Gastroesophageal sphincter (tissue), 4 donors: ENCODE results near the gene SMURF1. TPM values are rescaled to one million over a fixed set of nuclear protein-coding genes. Genes with fewer than 3 reads are reported as not detected.

Experiments
- ATAC-seq: fragments of 150-250 bp; one replicate; pipeline ENCODE4 v1.9.1; 2016; ENCODE audit warnings: mild to moderate bottlenecking, moderate library complexity
- H3K27ac ChIP-seq, 4 donors: fragments of 200-600 bp; sonication (generic) in 3 of 4; 1 replicate in 3 of 4; 2 replicates in 1 of 4; pipeline ENCODE4 v1.5.1; 2016 to 2019
- H3K27me3 ChIP-seq: fragments of 200-600 bp; sonication (generic); one replicate; pipeline ENCODE4 v1.5.1; 2019
- H3K36me3 ChIP-seq, 2 donors: fragments of 200-600 bp; sonication (generic); one replicate each; pipeline ENCODE4 v1.5.1; 2019; ENCODE audit warnings: control low read depth in 1 of 2
- H3K4me1 ChIP-seq, 3 donors: fragments of 200-600 bp; sonication (generic); 1 replicate in 2 of 3; 2 replicates in 1 of 3; pipeline ENCODE4 v1.5.1; 2016 to 2019; ENCODE audit warnings: control low read depth in 2 of 3
- H3K4me3 ChIP-seq, 2 donors: fragments of 200-600 bp; sonication (generic); one replicate each; pipeline ENCODE4 v1.5.1; 2019; ENCODE audit warnings: mild to moderate bottlenecking in 1 of 2, moderate library complexity in 1 of 2
- H3K9me3 ChIP-seq, 3 donors: fragments of 200-600 bp; sonication (generic); one replicate each; pipeline ENCODE4 v1.5.1; 2017 to 2019; ENCODE audit warnings: control low read depth in 2 of 3
- EP300 ChIP-seq: sonication (generic); formaldehyde crosslinking; IDR thresholded peaks from one replicate; pipeline ENCODE4 v1.6.1; 2017; ENCODE audit warnings: antibody characterized with exemption, mild to moderate bottlenecking
- POLR2A ChIP-seq, 2 donors: fragments of 450-650 bp; IDR thresholded peaks; one replicate each; pipeline ENCODE4 v1.6.1; 2017; ENCODE audit warnings: antibody characterized with exemption in 2 of 2, mild to moderate bottlenecking in 2 of 2, moderate library complexity in 1 of 2
- POLR2AphosphoS5 ChIP-seq: sonication (generic); formaldehyde crosslinking; IDR thresholded peaks from one replicate; pipeline ENCODE4 v1.6.1; 2017; ENCODE audit warnings: antibody characterized with exemption
- WGBS, 2 donors: methylation state at CpG; one replicate each; pipeline ENCODE4 v1.1.5; 2018; ENCODE audit warnings: low coverage in 1 of 2; 5-methylcytosine and 5-hydroxymethylcytosine counted together
- total RNA-seq, 4 donors: library from RNA; depleted of rRNA; stranded (reverse); fragments of >200 nt; gene quantifications; one replicate each; pipeline ENCODE4 v1.1.0, GENCODE V29; 2016
- TF ChIP-seq, protein P1 (sequence below), 4 experiments: fragments of 200-600 bp in 2 of 4; fragments of 450-650 bp in 2 of 4; sonication (generic) in 1 of 4; IDR thresholded peaks; one replicate each; pipeline ENCODE4 v1.5.1; 2017 to 2019; ENCODE audit warnings: antibody characterized with exemption in 4 of 4, mild to moderate bottlenecking in 2 of 4, moderate library complexity in 2 of 4

SMURF1 gene
- total RNA-seq, 4 donors from 2014 or later: 20.1 to 26.2 (median 21.9) TPM

DNA sequence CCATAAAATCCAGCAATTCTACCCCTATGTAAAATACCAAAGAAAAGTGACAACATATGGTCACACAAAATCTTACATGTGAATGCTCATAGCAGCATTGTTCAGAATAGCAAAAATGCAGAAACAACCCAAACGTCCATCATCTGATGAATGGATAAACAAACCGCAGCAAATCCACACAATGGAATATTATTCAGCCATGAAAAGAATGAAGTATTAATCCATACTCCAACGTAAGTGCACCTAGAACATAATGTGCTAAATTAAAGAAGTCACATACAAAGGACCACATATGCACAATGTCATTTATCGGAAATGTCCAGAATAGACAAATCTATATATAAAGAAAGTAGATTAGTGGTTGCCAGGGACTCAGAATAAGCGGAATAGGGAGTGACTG lies 57.4 kb downstream of the SMURF1 start:
- H3K4me1 ChIP-seq: peaks cover 0 to 43% (median 0%) of the 10 kb centered on the region in 3 donors
- ATAC-seq: no peak

DNA sequence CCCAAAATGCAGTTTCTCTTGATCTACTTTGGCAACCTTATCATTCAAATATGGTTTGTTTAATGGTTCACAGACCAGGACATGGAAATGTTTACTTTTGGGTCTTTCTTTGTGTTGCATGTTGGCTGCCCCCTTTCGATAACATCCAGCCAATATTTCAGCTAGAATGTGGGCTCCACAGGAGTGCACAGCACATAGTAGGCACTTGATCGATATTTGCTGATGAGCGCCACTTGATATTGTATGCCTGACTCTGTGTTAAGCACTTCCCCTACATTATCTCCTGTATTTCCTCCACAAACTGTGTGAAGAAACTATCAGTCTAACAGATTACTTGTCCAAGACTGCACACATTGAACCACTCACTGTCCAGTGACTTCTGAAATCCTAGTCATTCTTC lies 60.2 kb downstream of the SMURF1 start:
- TF ChIP-seq POLR2AphosphoS5 (no peak), EP300 (no peak), POLR2A (IDR thresholded peaks at IDR 0.05) (no peak)
- TF ChIP-seq, protein P1, sequence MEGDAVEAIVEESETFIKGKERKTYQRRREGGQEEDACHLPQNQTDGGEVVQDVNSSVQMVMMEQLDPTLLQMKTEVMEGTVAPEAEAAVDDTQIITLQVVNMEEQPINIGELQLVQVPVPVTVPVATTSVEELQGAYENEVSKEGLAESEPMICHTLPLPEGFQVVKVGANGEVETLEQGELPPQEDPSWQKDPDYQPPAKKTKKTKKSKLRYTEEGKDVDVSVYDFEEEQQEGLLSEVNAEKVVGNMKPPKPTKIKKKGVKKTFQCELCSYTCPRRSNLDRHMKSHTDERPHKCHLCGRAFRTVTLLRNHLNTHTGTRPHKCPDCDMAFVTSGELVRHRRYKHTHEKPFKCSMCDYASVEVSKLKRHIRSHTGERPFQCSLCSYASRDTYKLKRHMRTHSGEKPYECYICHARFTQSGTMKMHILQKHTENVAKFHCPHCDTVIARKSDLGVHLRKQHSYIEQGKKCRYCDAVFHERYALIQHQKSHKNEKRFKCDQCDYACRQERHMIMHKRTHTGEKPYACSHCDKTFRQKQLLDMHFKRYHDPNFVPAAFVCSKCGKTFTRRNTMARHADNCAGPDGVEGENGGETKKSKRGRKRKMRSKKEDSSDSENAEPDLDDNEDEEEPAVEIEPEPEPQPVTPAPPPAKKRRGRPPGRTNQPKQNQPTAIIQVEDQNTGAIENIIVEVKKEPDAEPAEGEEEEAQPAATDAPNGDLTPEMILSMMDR (IDR thresholded peaks at IDR 0.05): no peak
- Histone ChIP-seq H3K9me3 (no peaks in the 10 kb centered on the region), H3K4me1 (peaks cover 0 to 52% (median 4%) of the 10 kb centered on the region in 3 donors), H3K4me3 (no peak overlapping the region), H3K27ac (no peak overlapping the region), H3K36me3 (no peaks in the 10 kb centered on the region), H3K27me3 (no peaks in the 10 kb centered on the region)
- ATAC-seq: no peak
- 71 to 100% methylated on average over 2 to 3 of the region's 3 CpGs for WGBS, 2 donors

More for the DNA sequence above, 57.4 kb downstream of the SMURF1 start:
- Histone ChIP-seq H3K27ac (no peak overlapping the region), H3K4me3 (no peak overlapping the region), H3K9me3 (no peaks in the 10 kb centered on the region), H3K27me3 (no peaks in the 10 kb centered on the region), H3K36me3 (no peaks in the 10 kb centered on the region)
- 90 to 96% methylated on average over 5 of the region's 5 CpGs for WGBS, 2 donors
- TF ChIP-seq POLR2AphosphoS5 (no peak), POLR2A (IDR thresholded peaks at IDR 0.05) (no peak), EP300 (no peak)
- TF ChIP-seq, protein P1 (IDR thresholded peaks at IDR 0.05): no peak

DNA sequence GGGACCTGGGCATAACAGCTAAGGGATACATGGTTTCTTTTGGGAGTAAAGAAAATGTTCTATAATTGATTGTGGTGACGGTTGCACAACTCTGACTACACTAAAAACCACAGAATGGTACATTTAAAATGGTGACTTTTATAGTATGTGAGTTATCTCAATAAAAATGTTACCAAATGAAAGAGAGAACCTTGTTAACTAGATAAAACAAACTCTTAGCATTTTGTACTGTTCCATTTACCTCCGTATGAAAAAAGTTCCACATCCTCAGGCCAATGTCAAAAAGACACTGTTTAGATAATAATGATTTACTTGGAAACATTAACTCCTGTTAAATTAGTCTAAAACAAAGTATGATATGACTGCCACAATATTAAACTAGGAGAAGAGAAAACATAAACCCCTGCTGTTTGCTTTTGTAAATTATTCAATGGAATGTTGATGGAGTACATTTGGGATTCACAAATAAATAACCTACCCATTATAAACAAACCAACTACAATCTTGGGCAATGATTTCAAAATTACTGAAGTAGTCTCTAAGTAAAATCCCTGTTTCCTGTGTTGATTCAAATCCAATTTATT lies 60.7 kb downstream of the SMURF1 start:
- TF ChIP-seq EP300: no peak
- no peak for TF ChIP-seq POLR2AphosphoS5
- no peak for TF ChIP-seq POLR2A (IDR thresholded peaks at IDR 0.05)
- TF ChIP-seq, protein P1 (IDR thresholded peaks at IDR 0.05): no peak
- Histone ChIP-seq H3K4me1 (peaks cover 0 to 57% (median 4%) of the 10 kb centered on the region in 3 donors), H3K36me3 (no peaks in the 10 kb centered on the region), H3K4me3 (no peak overlapping the region), H3K27me3 (no peaks in the 10 kb centered on the region), H3K27ac (no peak overlapping the region), H3K9me3 (no peaks in the 10 kb centered on the region)
- no peak for ATAC-seq
- WGBS, 2 donors: 56 to 61% methylated on average over 2 of the region's 2 CpGs

DNA sequence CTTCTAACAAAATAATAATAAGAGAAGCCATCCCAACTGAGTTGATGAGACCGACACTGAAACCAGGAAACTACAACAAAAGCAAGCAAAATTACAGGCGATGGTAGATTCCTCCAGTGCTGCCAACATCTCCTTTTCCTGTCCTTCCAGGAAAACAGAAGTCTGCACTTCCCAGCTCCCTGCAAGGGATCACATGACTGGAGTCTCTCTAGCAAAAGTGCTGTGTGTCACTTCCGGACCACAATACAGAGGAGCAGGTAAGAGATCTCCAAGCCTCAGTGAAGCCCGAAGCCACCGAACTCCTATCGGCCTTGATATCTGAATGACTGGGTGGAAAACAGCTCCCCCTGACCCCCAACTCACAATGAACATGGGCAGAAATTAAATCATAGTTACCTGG lies 63.2 kb downstream of the SMURF1 start:
- Histone ChIP-seq H3K4me1 (peaks cover 0 to 68% (median 4%) of the 10 kb centered on the region in 3 donors), H3K27ac (no peak overlapping the region), H3K27me3 (no peaks in the 10 kb centered on the region), H3K4me3 (no peak overlapping the region), H3K9me3 (no peaks in the 10 kb centered on the region), H3K36me3 (no peaks in the 10 kb centered on the region)
- 89 to 100% methylated on average over 2 of the region's 6 CpGs for WGBS, 2 donors
- no peak for TF ChIP-seq EP300
- no peak for TF ChIP-seq POLR2A (IDR thresholded peaks at IDR 0.05)
- no peak for TF ChIP-seq POLR2AphosphoS5
- TF ChIP-seq, protein P1 (IDR thresholded peaks at IDR 0.05): no peak
- no peak for ATAC-seq

DNA sequence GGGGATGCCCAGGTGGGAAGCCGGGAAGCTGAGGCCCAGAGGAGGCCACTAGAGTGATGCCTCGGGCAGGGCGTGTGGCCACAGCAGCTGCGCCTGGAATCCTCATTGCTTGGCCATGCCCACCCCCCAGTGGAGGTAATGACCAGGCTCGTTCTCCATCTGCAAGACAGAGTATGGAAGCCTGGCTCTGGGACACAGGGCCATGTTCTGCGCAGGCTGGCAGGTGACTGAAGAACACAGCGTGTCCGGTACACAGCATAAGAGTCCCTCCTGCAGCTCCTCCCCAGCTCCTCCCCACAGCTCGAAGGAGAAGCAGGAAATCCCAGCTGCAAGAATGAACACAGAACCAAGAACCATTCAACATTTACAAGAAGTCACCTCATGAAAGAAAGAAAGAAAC lies 64.8 kb downstream of the SMURF1 start:
- H3K27me3 ChIP-seq: no peaks in the 10 kb centered on the region
- H3K9me3 ChIP-seq: no peaks in the 10 kb centered on the region
- TF ChIP-seq POLR2AphosphoS5: no peak
- TF ChIP-seq POLR2A (IDR thresholded peaks at IDR 0.05): no peak
- TF ChIP-seq EP300: no peak
- TF ChIP-seq, protein P1 (IDR thresholded peaks at IDR 0.05): no peak
- WGBS, 2 donors: 8 to 80% methylated on average over 2 to 4 of the region's 9 CpGs
- peak overlapping the region in 1 of 4 donors; percentile 38 for H3K27ac ChIP-seq
- peaks cover 0 to 68% (median 4%) of the 10 kb centered on the region in 3 donors for H3K4me1 ChIP-seq
- H3K36me3 ChIP-seq: no peaks in the 10 kb centered on the region
- ATAC-seq: no peak
- H3K4me3 ChIP-seq: no peak overlapping the region
